Measurements from ENCODE around the gene TOLLIP. TPM values are rescaled to one million over a fixed set of nuclear protein-coding genes. Genes with fewer than 3 reads are reported as not detected.

TOLLIP gene
- total RNA-seq, 6 donors from 2014 or later = 39.5 to 97.4 (median 53.4) TPM

DNA sequence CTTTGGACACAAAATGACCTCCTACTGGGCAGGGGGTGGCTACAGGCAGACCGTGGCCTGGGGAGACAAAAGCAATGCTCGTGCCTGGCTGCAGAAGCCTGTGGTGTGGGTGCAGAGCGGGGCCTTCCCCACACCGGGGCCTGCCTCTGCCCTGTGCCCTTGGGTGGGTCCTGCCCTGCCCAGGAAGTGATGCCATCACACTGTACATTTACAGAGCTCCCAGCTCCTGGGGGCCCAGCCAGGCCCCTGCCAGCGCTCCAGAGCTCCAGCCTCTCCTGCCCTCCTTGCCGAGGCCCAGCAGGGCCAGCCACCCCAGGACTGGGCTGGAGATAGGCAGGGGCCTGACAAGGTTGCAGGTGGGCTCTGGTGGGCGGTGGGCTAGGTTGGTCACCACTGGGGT is 46.4 kb downstream of the TOLLIP start:
- peak overlapping the region in 3 of 4 donors; percentile 60 to 83 (median 80) for H3K27ac ChIP-seq
- TF ChIP-seq POLR2A (IDR thresholded peaks at IDR 0.05) (no peak), POLR2AphosphoS5 (IDR thresholded peaks at IDR 0.05) (no peak), EP300 (IDR thresholded peaks at IDR 0.05) (no peak)
- TF ChIP-seq, protein P1, sequence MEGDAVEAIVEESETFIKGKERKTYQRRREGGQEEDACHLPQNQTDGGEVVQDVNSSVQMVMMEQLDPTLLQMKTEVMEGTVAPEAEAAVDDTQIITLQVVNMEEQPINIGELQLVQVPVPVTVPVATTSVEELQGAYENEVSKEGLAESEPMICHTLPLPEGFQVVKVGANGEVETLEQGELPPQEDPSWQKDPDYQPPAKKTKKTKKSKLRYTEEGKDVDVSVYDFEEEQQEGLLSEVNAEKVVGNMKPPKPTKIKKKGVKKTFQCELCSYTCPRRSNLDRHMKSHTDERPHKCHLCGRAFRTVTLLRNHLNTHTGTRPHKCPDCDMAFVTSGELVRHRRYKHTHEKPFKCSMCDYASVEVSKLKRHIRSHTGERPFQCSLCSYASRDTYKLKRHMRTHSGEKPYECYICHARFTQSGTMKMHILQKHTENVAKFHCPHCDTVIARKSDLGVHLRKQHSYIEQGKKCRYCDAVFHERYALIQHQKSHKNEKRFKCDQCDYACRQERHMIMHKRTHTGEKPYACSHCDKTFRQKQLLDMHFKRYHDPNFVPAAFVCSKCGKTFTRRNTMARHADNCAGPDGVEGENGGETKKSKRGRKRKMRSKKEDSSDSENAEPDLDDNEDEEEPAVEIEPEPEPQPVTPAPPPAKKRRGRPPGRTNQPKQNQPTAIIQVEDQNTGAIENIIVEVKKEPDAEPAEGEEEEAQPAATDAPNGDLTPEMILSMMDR (IDR thresholded peaks at IDR 0.05) = no peak
- DNase-seq = peak in 1 of 2 donors; percentile 70
- H3K27me3 ChIP-seq = no peaks in the 10 kb centered on the region
- WGBS, 2 donors = 13% methylated on average over 7 of the region's 7 CpGs; no CpG with 5 or more reads in 1 of the 2 donors
- H3K4me3 ChIP-seq = peak overlapping the region in 3 of 4 donors; percentile 46 to 56 (median 56)
- ATAC-seq (ENCODE audit: low FRiP score in 2 of 2) = no peak
- no peaks in the 10 kb centered on the region for H3K9me3 ChIP-seq
- peaks cover 13 to 18% (median 15%) of the 10 kb centered on the region in 4 donors for H3K4me1 ChIP-seq
- no peaks in the 10 kb centered on the region for H3K36me3 ChIP-seq

DNA sequence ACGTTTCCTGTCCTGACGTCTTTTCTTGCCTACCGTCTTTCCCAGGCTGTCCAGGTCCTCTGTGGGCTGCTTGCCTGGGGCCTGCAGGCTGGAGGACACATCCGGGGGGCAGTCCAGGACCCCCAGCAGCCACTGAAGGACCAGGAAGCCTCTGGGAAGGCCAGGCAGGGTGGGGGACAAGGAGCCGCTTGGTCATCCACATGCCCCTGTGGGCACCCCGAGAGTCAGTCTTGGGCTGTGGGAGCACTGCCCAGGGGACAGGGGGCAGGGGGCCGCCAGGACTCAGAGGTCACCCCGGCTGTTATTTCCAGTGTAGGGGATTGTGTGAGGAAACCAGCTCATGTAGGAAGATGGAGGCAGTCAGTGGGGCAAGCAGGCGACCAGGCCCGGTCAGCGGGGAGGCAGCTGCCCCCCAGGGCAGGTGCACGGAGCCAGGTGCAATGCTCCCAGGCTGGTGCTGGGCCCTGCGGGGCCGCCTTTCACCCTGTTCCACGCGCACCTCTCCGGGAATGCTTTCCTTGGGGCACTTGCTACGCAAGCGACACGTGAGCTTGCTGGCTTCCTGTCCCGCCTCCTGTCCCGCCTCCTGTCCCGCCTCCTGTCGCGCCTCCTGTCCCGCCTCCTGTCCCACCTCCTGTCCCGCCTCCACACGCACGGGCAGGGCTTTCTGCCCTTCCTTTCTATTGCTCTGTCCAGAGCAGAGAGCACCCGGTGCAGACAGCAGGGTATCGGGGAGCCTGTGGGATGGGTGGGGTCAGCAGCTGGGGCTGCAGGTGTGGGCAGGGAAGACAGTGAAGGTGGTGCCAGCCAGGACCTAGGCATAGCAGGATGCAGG is 47.0 kb downstream of the TOLLIP start:
- TF ChIP-seq POLR2A (IDR thresholded peaks at IDR 0.05) = peak in 1 of 4 donors; percentile 58
- peak in 1 of 2 donors; percentile 39 for TF ChIP-seq POLR2AphosphoS5 (IDR thresholded peaks at IDR 0.05)
- TF ChIP-seq, protein P1 (IDR thresholded peaks at IDR 0.05) = peak in 1 of 6 experiments; percentile 23
- TF ChIP-seq EP300 (IDR thresholded peaks at IDR 0.05) = no peak
- H3K27me3 ChIP-seq = no peaks in the 10 kb centered on the region
- peak; percentile 93 to 94 for DNase-seq
- H3K9me3 ChIP-seq = no peaks in the 10 kb centered on the region
- WGBS, 2 donors = 7 to 31% methylated on average over 21 to 31 of the region's 31 CpGs
- H3K4me1 ChIP-seq = peaks cover 13 to 18% (median 15%) of the 10 kb centered on the region in 4 donors
- peak overlapping the region; percentile 67 to 84 (median 82) for H3K27ac ChIP-seq
- H3K36me3 ChIP-seq = no peaks in the 10 kb centered on the region
- peak; percentile 92 for ATAC-seq (ENCODE audit: low FRiP score in 2 of 2)
- H3K4me3 ChIP-seq = peak overlapping the region; percentile 42 to 56 (median 51)

DNA sequence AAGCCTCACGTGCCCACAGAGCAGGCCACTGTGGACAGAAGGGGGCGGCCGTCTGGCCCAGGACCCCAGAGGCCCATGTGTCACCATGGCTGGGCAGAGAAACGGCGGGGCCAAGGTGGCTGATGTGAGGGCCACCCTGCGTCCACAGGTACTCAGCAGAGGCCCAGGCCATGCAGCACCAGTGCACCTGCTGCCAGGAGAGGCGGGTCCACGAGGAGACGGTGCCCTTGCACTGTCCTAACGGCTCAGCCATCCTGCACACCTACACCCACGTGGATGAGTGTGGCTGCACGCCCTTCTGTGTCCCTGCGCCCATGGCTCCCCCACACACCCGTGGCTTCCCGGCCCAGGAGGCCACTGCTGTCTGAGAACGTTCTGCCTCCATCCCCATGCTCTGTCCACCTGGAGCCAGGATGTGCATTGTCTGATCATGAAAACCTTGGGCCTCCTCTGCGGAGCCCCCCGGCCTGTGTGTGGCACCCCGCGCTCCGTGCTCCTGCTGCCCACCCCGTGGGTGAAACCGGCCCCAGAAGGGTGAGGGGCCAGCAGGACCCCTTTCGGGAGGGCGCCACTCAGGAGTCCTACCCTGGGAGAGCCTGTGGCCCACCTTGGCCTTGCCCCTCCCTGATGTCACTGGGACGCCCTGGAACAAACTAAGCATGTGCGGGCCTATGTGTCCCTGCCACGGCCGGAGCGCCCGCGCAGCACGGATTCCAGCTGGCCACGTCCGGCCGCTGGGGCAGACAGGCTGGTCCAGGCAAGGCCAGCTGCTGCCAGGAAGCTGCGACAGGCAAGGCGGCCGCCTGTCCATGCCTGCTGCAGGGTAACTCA is 48.0 kb downstream of the TOLLIP start:
- H3K4me3 ChIP-seq = peak overlapping the region in 3 of 4 donors; percentile 46 to 56 (median 56)
- WGBS, 2 donors = 88 to 96% methylated on average over 3 to 22 of the region's 39 CpGs
- peak in 1 of 2 donors; percentile 83 for DNase-seq

DNA sequence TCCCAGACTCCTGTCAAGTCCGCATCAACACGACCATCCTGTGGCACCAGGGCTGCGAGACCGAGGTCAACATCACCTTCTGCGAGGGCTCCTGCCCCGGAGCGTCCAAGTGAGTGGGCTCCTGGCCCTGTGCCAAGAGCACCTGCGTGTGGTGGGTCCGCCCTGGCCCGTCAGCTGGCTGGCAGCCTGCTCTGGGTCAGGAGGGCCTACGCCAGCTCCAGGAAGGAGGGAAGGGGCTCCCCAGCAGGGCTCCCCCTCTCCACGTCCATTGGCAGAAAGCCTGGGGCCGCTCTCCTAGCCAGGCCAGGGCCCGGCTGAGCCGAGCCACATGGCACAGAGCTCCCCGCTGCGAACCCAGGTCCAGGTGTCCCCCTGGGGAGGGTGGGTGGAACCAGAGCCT is 48.8 kb downstream of the TOLLIP start:
- H3K27me3 ChIP-seq = no peaks in the 10 kb centered on the region
- no peak overlapping the region for H3K4me3 ChIP-seq
- 85% methylated on average over 13 of the region's 17 CpGs; no CpG with 5 or more reads in 1 of the 2 donors for WGBS, 2 donors
- no peaks in the 10 kb centered on the region for H3K36me3 ChIP-seq
- peak in 1 of 2 donors; percentile 79 for DNase-seq
- peaks cover 13 to 18% (median 15%) of the 10 kb centered on the region in 4 donors for H3K4me1 ChIP-seq
- H3K27ac ChIP-seq = no peak overlapping the region
- ATAC-seq (ENCODE audit: low FRiP score in 2 of 2) = no peak
- no peak for TF ChIP-seq POLR2A (IDR thresholded peaks at IDR 0.05)
- TF ChIP-seq, protein P1 (IDR thresholded peaks at IDR 0.05) = no peak
- no peak for TF ChIP-seq EP300 (IDR thresholded peaks at IDR 0.05)
- no peak for TF ChIP-seq POLR2AphosphoS5 (IDR thresholded peaks at IDR 0.05)
- H3K9me3 ChIP-seq = no peaks in the 10 kb centered on the region

More for the DNA sequence above, 48.0 kb downstream of the TOLLIP start:
- Histone ChIP-seq H3K27ac (peak overlapping the region in 1 of 4 donors; percentile 80), H3K9me3 (no peaks in the 10 kb centered on the region), H3K4me1 (peaks cover 13 to 18% (median 15%) of the 10 kb centered on the region in 4 donors), H3K36me3 (no peaks in the 10 kb centered on the region), H3K27me3 (no peaks in the 10 kb centered on the region)
- ATAC-seq (ENCODE audit: low FRiP score in 2 of 2) = no peak
- no peak for TF ChIP-seq EP300 (IDR thresholded peaks at IDR 0.05)
- no peak for TF ChIP-seq POLR2A (IDR thresholded peaks at IDR 0.05)
- TF ChIP-seq, protein P1 (IDR thresholded peaks at IDR 0.05) = no peak
- TF ChIP-seq POLR2AphosphoS5 (IDR thresholded peaks at IDR 0.05) = no peak
